ENCODE results near the gene DHRS4L2.
"Not testable (repeated sequence)": the region's sequence is repeated elsewhere in the genome, so short reads cannot be mapped to it uniquely, and the experiment has no call there.

DNA sequence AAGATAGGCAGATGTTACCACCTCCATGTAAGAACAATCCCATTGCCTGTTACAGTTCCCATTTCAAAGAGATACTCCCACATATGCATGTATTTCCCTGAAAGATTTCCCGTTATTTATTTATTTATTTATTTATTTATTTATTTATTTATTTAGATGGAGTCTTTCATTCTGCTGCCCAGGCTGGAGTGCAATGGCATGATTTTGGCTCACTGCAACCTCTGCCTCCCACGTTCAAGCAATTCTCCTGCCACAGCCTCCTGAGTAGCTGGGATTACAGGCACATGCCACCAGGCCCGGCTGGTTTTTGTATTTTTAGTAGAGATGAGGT, 37.6 kb upstream of the DHRS4L2 start:
- TF ChIP-seq, protein P1, sequence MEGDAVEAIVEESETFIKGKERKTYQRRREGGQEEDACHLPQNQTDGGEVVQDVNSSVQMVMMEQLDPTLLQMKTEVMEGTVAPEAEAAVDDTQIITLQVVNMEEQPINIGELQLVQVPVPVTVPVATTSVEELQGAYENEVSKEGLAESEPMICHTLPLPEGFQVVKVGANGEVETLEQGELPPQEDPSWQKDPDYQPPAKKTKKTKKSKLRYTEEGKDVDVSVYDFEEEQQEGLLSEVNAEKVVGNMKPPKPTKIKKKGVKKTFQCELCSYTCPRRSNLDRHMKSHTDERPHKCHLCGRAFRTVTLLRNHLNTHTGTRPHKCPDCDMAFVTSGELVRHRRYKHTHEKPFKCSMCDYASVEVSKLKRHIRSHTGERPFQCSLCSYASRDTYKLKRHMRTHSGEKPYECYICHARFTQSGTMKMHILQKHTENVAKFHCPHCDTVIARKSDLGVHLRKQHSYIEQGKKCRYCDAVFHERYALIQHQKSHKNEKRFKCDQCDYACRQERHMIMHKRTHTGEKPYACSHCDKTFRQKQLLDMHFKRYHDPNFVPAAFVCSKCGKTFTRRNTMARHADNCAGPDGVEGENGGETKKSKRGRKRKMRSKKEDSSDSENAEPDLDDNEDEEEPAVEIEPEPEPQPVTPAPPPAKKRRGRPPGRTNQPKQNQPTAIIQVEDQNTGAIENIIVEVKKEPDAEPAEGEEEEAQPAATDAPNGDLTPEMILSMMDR (conservative IDR thresholded peaks at IDR 0.05 in 1 of 2, IDR thresholded peaks at IDR 0.05 in 1 of 2; ENCODE audit: extremely low read depth in 1 of 2, insufficient read depth in 1 of 2, low read depth in 1 of 2, low read length in 2 of 2), result not testable (repeated sequence)
- TF ChIP-seq EZH2 (IDR thresholded peaks at IDR 0.05; ENCODE audit: borderline replicate concordance, low read length), result not testable (repeated sequence)

Measured in mammary epithelial cell (primary cell).